HEK293 (cell line): Measurements from ENCODE around the gene VAT1L.

Source experiments
- CTCF ChIA-PET: fragments of 350-600 bp; formaldehyde crosslinking; extraction: SDS; loops from one replicate; lab custom pipeline; 2021; ENCODE audit warnings: antibody characterized with exemption; lab: Yijun Ruan, JAX
- POLR2A ChIA-PET: fragments of 300-600 bp; formaldehyde crosslinking; extraction: SDS; loops from one replicate; lab custom pipeline; 2020; ENCODE audit warnings: antibody characterized with exemption, inconsistent platforms; lab: Yijun Ruan, JAX
- H3K27ac ChIP-seq: fragments of 200-500 bp; sonication (Bioruptor generic); 2 replicates; pipeline ENCODE4 v1.5.1; 2014; ENCODE audit warnings: low read depth, low read length, control low read depth, inconsistent platforms; ENCODE audit errors: extremely low read depth
- H3K36me3 ChIP-seq, 2 experiments: fragments of 200-500 bp in 1 of 2; sonication (Bioruptor generic) in 1 of 2; 1 replicate in 1 of 2; 2 replicates in 1 of 2; pipeline ENCODE4 v1.5.1; 2014 to 2017; ENCODE audit warnings: inconsistent platforms in 2 of 2, low read length in 2 of 2; ENCODE audit not compliant: control insufficient read depth in 2 of 2, insufficient read depth in 1 of 2
- H3K4me1 ChIP-seq: fragments of 200-500 bp; sonication (Bioruptor generic); 2 replicates; pipeline ENCODE4 v1.5.1; 2014; ENCODE audit warnings: mild to moderate bottlenecking, low read length, inconsistent platforms; ENCODE audit not compliant: control insufficient read depth, insufficient read depth
- H3K4me3 ChIP-seq: 2 replicates; pipeline ENCODE4 v1.5.1; 2011; ENCODE audit warnings: low read depth, mild to moderate bottlenecking, control low read depth, low read length, moderate library complexity
- H3K9me3 ChIP-seq: fragments of 200-500 bp; sonication (Bioruptor generic); 2 replicates; pipeline ENCODE4 v1.5.1; 2014; ENCODE audit warnings: low read depth, low read length, inconsistent platforms; ENCODE audit not compliant: control insufficient read depth, insufficient read depth
- FEZF1 ChIP-seq: fragments of 450-650 bp; formaldehyde crosslinking; IDR thresholded peaks from 2 replicates; pipeline ENCODE4 v1.5.1; 2016; ENCODE audit warnings: missing biosample characterization, missing genetic modification characterization
- KLF1 ChIP-seq: fragments of 450-650 bp; formaldehyde crosslinking; IDR thresholded peaks from 2 replicates; pipeline ENCODE4 v1.5.1; 2016; ENCODE audit warnings: missing biosample characterization, missing genetic modification characterization
- ZBTB1 ChIP-seq: fragments of 450-650 bp; formaldehyde crosslinking; IDR thresholded peaks from 2 replicates; pipeline ENCODE4 v1.5.1; 2016; ENCODE audit warnings: missing biosample characterization, missing genetic modification characterization
- ZEB2 ChIP-seq: fragments of 450-650 bp; formaldehyde crosslinking; IDR thresholded peaks from 2 replicates; pipeline ENCODE4 v1.5.1; 2016; ENCODE audit warnings: missing biosample characterization, missing genetic modification characterization
- ZNF140 ChIP-seq: fragments of 450-650 bp; formaldehyde crosslinking; IDR thresholded peaks from 2 replicates; pipeline ENCODE4 v1.5.1; 2016; ENCODE audit warnings: missing biosample characterization, missing genetic modification characterization
- ZNF2 ChIP-seq: fragments of 450-650 bp; formaldehyde crosslinking; IDR thresholded peaks from 2 replicates; pipeline ENCODE4 v1.5.1; 2016; ENCODE audit warnings: missing biosample characterization, missing genetic modification characterization
- ZNF366 ChIP-seq: fragments of 450-650 bp; formaldehyde crosslinking; conservative IDR thresholded peaks from 2 replicates; pipeline ENCODE4 v1.5.1; 2016; ENCODE audit warnings: missing biosample characterization, missing genetic modification characterization
- ZNF48 ChIP-seq: fragments of 450-650 bp; formaldehyde crosslinking; IDR thresholded peaks from 2 replicates; pipeline ENCODE4 v1.5.1; 2016; ENCODE audit warnings: missing biosample characterization, missing genetic modification characterization
- ZNF510 ChIP-seq: fragments of 450-650 bp; formaldehyde crosslinking; IDR thresholded peaks from 2 replicates; pipeline ENCODE4 v1.5.1; 2018; ENCODE audit warnings: mild to moderate bottlenecking, missing genetic modification characterization, missing biosample characterization; ENCODE audit not compliant: insufficient replicate concordance
- ZNF558 ChIP-seq: fragments of 450-650 bp; formaldehyde crosslinking; IDR thresholded peaks from 2 replicates; pipeline ENCODE4 v1.5.1; 2016; ENCODE audit warnings: missing biosample characterization, missing genetic modification characterization
- ZNF561 ChIP-seq: fragments of 450-650 bp; IDR thresholded peaks from 2 replicates; pipeline ENCODE4 v1.5.1; 2018; ENCODE audit warnings: missing biosample characterization, missing genetic modification characterization, borderline replicate concordance
- ZSCAN23 ChIP-seq: fragments of 450-650 bp; formaldehyde crosslinking; IDR thresholded peaks from 2 replicates; pipeline ENCODE4 v1.5.1; 2016; ENCODE audit warnings: missing biosample characterization, missing genetic modification characterization
- ZXDB ChIP-seq: fragments of 450-650 bp; formaldehyde crosslinking; IDR thresholded peaks from 2 replicates; pipeline ENCODE4 v1.5.1; 2016; ENCODE audit warnings: missing biosample characterization, missing genetic modification characterization
- TF ChIP-seq, protein P1 (sequence below): fragments of 450-650 bp; formaldehyde crosslinking; conservative IDR thresholded peaks from 2 replicates; pipeline ENCODE4 v1.5.1; 2016; ENCODE audit warnings: low read depth, missing biosample characterization, missing genetic modification characterization
- TF ChIP-seq, protein P2 (sequence below): fragments of 450-650 bp; formaldehyde crosslinking; IDR thresholded peaks from 2 replicates; pipeline ENCODE4 v1.5.1; 2016; ENCODE audit warnings: missing biosample characterization, missing genetic modification characterization
- TF ChIP-seq, protein P3 (sequence below): fragments of 450-650 bp; formaldehyde crosslinking; optimal IDR thresholded peaks from 2 replicates; pipeline ENCODE3; 2016; ENCODE audit warnings: missing biosample characterization, mild to moderate bottlenecking, missing genetic modification characterization
- TF ChIP-seq, protein P4 (sequence below): fragments of 450-650 bp; formaldehyde crosslinking; IDR thresholded peaks from 2 replicates; pipeline ENCODE4 v1.5.1; 2017; ENCODE audit warnings: missing biosample characterization, missing genetic modification characterization
- TF ChIP-seq, protein P5 (sequence below): fragments of 450-650 bp; formaldehyde crosslinking; IDR thresholded peaks from 2 replicates; pipeline ENCODE4 v1.5.1; 2016; ENCODE audit warnings: missing biosample characterization, missing genetic modification characterization, borderline replicate concordance

The VAT1L gene

GRCh38 chr16:77790912-77791311 is 2.5 kb downstream of the VAT1L start (continued):
- TF ChIP-seq, protein P1, sequence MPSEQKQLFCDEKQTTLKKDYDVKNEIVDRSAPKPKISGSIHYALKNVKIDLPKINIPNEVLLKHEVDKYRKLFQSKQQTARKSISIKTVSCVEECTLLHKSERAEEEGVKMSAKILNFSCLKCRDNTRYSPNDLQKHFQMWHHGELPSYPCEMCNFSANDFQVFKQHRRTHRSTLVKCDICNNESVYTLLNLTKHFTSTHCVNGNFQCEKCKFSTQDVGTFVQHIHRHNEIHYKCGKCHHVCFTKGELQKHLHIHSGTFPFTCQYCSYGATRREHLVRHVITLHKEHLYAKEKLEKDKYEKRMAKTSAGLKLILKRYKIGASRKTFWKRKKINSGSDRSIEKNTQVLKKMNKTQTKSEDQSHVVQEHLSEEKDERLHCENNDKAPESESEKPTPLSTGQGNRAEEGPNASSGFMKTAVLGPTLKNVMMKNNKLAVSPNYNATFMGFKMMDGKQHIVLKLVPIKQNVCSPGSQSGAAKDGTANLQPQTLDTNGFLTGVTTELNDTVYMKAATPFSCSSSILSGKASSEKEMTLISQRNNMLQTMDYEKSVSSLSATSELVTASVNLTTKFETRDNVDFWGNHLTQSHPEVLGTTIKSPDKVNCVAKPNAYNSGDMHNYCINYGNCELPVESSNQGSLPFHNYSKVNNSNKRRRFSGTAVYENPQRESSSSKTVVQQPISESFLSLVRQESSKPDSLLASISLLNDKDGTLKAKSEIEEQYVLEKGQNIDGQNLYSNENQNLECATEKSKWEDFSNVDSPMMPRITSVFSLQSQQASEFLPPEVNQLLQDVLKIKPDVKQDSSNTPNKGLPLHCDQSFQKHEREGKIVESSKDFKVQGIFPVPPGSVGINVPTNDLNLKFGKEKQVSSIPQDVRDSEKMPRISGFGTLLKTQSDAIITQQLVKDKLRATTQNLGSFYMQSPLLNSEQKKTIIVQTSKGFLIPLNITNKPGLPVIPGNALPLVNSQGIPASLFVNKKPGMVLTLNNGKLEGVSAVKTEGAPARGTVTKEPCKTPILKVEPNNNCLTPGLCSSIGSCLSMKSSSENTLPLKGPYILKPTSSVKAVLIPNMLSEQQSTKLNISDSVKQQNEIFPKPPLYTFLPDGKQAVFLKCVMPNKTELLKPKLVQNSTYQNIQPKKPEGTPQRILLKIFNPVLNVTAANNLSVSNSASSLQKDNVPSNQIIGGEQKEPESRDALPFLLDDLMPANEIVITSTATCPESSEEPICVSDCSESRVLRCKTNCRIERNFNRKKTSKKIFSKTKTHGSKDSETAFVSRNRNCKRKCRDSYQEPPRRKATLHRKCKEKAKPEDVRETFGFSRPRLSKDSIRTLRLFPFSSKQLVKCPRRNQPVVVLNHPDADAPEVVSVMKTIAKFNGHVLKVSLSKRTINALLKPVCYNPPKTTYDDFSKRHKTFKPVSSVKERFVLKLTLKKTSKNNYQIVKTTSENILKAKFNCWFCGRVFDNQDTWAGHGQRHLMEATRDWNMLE (tag by site-specific recombination): no peak

DNA sequence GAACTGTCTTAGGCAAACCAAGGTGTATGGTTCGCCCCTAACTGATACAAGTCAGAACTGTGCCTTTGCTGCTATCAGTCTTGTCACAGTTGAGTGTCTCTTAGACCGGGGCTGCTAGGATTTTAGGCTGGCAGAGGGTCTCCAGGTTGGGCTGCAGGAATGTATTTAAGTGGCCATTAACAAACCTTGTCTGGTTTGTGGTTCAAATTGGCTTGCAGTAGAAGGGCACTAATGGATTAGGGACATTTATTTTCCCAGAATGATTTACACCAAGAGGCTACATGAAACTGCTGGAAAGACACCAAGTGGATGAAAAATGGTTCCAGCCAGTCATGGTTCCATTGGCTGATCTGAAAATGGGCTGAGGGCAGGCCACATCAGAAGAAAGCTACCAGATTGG is 5.1 kb downstream of the VAT1L start:
- Histone ChIP-seq H3K4me1 (0 out of 2 replicates have a peak, but pooled peaks cover 2% of the 10 kb centered on the region), H3K9me3 (no peaks in the 10 kb centered on the region), H3K4me3 (no peak overlapping the region), H3K27ac (no peak overlapping the region)
- ChIA-PET CTCF (interaction anchor here (0.9 kb wide), 1 partner anchor 11 kb away, joined by 3 read pairs; no protein-coding TSS in a partner anchor), POLR2A (no interaction called here)
- TF ChIP-seq, protein P2, sequence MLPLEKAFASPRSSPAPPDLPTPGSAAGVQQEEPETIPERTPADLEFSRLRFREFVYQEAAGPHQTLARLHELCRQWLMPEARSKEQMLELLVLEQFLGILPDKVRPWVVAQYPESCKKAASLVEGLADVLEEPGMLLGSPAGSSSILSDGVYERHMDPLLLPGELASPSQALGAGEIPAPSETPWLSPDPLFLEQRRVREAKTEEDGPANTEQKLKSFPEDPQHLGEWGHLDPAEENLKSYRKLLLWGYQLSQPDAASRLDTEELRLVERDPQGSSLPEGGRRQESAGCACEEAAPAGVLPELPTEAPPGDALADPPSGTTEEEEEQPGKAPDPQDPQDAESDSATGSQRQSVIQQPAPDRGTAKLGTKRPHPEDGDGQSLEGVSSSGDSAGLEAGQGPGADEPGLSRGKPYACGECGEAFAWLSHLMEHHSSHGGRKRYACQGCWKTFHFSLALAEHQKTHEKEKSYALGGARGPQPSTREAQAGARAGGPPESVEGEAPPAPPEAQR (tag by site-specific recombination): no peak
- TF ChIP-seq ZNF366 (no peak), ZEB2 (tag by site-specific recombination) (no peak), ZNF558 (tag by site-specific recombination) (no peak), ZNF48 (tag by site-specific recombination) (no peak), ZNF561 (tag by site-specific recombination) (no peak), FEZF1 (no peak), ZXDB (tag by site-specific recombination) (no peak), ZBTB1 (no peak), ZNF510 (tag by site-specific recombination) (no peak), ZNF140 (tag by site-specific recombination) (no peak), ZSCAN23 (tag by site-specific recombination) (no peak), ZNF2 (tag by site-specific recombination) (no peak), KLF1 (no peak)
- TF ChIP-seq, protein P3, sequence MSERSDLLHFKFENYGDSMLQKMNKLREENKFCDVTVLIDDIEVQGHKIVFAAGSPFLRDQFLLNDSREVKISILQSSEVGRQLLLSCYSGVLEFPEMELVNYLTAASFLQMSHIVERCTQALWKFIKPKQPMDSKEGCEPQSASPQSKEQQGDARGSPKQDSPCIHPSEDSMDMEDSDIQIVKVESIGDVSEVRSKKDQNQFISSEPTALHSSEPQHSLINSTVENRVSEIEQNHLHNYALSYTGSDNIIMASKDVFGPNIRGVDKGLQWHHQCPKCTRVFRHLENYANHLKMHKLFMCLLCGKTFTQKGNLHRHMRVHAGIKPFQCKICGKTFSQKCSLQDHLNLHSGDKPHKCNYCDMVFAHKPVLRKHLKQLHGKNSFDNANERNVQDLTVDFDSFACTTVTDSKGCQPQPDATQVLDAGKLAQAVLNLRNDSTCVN (tag by site-specific recombination): no peak
- TF ChIP-seq, protein P4, sequence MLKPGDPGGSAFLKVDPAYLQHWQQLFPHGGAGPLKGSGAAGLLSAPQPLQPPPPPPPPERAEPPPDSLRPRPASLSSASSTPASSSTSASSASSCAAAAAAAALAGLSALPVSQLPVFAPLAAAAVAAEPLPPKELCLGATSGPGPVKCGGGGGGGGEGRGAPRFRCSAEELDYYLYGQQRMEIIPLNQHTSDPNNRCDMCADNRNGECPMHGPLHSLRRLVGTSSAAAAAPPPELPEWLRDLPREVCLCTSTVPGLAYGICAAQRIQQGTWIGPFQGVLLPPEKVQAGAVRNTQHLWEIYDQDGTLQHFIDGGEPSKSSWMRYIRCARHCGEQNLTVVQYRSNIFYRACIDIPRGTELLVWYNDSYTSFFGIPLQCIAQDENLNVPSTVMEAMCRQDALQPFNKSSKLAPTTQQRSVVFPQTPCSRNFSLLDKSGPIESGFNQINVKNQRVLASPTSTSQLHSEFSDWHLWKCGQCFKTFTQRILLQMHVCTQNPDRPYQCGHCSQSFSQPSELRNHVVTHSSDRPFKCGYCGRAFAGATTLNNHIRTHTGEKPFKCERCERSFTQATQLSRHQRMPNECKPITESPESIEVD (tag by site-specific recombination): no peak
- TF ChIP-seq, protein P5, sequence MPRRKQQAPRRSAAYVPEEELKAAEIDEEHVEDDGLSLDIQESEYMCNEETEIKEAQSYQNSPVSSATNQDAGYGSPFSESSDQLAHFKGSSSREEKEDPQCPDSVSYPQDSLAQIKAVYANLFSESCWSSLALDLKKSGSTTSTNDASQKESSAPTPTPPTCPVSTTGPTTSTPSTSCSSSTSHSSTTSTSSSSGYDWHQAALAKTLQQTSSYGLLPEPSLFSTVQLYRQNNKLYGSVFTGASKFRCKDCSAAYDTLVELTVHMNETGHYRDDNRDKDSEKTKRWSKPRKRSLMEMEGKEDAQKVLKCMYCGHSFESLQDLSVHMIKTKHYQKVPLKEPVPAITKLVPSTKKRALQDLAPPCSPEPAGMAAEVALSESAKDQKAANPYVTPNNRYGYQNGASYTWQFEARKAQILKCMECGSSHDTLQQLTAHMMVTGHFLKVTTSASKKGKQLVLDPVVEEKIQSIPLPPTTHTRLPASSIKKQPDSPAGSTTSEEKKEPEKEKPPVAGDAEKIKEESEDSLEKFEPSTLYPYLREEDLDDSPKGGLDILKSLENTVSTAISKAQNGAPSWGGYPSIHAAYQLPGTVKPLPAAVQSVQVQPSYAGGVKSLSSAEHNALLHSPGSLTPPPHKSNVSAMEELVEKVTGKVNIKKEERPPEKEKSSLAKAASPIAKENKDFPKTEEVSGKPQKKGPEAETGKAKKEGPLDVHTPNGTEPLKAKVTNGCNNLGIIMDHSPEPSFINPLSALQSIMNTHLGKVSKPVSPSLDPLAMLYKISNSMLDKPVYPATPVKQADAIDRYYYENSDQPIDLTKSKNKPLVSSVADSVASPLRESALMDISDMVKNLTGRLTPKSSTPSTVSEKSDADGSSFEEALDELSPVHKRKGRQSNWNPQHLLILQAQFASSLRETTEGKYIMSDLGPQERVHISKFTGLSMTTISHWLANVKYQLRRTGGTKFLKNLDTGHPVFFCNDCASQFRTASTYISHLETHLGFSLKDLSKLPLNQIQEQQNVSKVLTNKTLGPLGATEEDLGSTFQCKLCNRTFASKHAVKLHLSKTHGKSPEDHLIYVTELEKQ (tag by site-specific recombination): no peak
- TF ChIP-seq, all 188 proteins: peak for 0
- H3K36me3 ChIP-seq: no peaks in the 10 kb centered on the region
